ENCODE measurements around the gene FNBP1. TPM values are rescaled to one million over a fixed set of nuclear protein-coding genes. Genes with fewer than 3 reads are reported as not detected.
A peak's percentile ranks its signal among the peaks of the same experiment; 100 is the strongest.

FNBP1 gene
- total and polyA plus RNA-seq, 10 of the 15 experiments (the other 5 are each of a cell fraction or from before 2014, with no cell fraction given): 64.5 to 353 (median 179) TPM

DNA sequence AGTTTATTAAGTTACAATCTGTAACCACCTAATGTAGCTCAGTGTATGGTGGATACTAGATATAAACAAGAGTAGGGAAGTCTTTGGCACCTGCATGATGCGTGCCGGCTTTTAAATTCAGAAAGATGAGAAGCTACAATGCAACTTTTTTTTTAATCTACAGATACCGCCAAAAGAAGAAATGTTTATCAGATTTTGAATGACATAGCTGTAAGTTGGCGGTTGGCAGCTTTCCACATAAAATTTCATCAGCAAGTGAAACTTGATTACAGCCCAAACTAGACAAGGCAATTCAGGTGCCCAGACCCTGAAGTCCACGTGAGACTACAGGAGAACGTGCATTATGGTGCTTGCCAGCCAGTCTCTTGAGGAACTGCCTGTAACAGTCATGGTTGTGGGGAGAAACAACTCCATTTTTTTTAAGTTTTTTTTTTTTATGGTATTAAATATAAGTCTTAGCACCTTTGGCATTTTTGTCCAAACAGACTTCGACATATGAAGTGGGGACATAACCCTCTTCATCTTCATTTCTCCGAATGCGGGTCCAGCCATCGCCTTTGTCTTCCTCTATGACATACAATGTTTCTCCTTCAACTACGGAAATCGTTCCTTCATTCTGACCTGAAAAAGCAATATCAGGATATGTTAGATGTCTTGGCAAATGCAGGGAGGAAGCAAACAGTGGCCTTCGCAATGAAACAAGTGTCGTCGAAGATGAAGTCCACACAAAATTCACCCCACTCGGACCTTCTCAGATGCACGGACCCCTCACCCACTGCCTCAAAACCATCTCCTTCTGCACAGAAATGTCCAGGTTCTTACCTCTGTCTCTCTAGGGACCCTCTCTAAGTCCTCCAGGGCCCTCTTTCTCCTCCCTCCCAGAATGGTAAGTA, 147.4 kb downstream of the FNBP1 start:
- H3K79me2 ChIP-seq (ENCODE audit: control insufficient read depth, insufficient read depth, low read length): peaks cover 40% of the 10 kb centered on the region
- H3K4me1 ChIP-seq (ENCODE audit: control insufficient read depth, insufficient read depth, low read length): peaks cover 83% of the 10 kb centered on the region
- RAD21 ChIA-PET (ENCODE audit: unreplicated experiment): interaction anchor here (1.2 kb wide), 1 partner anchor 37 kb away, joined by 6 read pairs; no protein-coding TSS in a partner anchor
- H3K27ac ChIP-seq (ENCODE audit: control insufficient read depth, insufficient read depth): no peak overlapping the region
- H2AFZ ChIP-seq (ENCODE audit: control insufficient read depth, low read depth, low read length): no peak overlapping the region
- intact Hi-C loops (cut with micrococcal nuclease; ENCODE audit: unreplicated experiment): no loop called here
- in situ Hi-C loops (cut with MboI): no loop called here
- no peaks in the 10 kb centered on the region for H3K27me3 ChIP-seq (replicated peaks in 1 of 2; ENCODE audit: control insufficient read depth in 2 of 2, insufficient read depth in 2 of 2, low read length in 1 of 2)
- TSS peak; percentile 33 for BruUV-seq (replicated peaks)
- SMC1A ChIA-PET (ENCODE audit: uncharacterized antibody, unreplicated experiment): interaction anchor here (0.6 to 1.1 kb wide), 2 partner anchors 36 to 69 kb away, joined by 4 read pairs; no protein-coding TSS in a partner anchor
- H3K4me3 ChIP-seq: no peak overlapping the region
- FAIRE-seq (no peak), DNase-seq (ENCODE audit: low read depth, low spot score) (no peak), ATAC-seq (no peak)
- peaks cover 20 to 62% of the 10 kb centered on the region in 2 experiments for H3K36me3 ChIP-seq (ENCODE audit: control insufficient read depth in 2 of 2, insufficient read depth in 2 of 2, low read length in 1 of 2)
- 94% methylated on average over 17 of the region's 17 CpGs for WGBS (ENCODE audit: insufficient coverage, insufficient replicate concordance, low lambda C conversion rate, missing lambda C conversion rate)
- TF ChIP-seq, protein P1, sequence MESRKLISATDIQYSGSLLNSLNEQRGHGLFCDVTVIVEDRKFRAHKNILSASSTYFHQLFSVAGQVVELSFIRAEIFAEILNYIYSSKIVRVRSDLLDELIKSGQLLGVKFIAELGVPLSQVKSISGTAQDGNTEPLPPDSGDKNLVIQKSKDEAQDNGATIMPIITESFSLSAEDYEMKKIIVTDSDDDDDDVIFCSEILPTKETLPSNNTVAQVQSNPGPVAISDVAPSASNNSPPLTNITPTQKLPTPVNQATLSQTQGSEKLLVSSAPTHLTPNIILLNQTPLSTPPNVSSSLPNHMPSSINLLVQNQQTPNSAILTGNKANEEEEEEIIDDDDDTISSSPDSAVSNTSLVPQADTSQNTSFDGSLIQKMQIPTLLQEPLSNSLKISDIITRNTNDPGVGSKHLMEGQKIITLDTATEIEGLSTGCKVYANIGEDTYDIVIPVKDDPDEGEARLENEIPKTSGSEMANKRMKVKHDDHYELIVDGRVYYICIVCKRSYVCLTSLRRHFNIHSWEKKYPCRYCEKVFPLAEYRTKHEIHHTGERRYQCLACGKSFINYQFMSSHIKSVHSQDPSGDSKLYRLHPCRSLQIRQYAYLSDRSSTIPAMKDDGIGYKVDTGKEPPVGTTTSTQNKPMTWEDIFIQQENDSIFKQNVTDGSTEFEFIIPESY (IDR thresholded peaks at IDR 0.05): 0 out of 2 replicates have a peak, but pooled peaks have one; percentile 28
- TF ChIP-seq CHD1 (IDR thresholded peaks at IDR 0.05; ENCODE audit: low read depth, low read length) (no peak), SP1 (IDR thresholded peaks at IDR 0.05; ENCODE audit: low read depth, low read length) (no peak), POLR2A (IDR thresholded peaks at IDR 0.05; ENCODE audit: low read depth, low read length) (peak; percentile 43; the same call in 1 of the 2 replicates), POLR2AphosphoS5 (IDR thresholded peaks at IDR 0.05; ENCODE audit: low read length) (peak; percentile 30; the same call in 1 of the 2 replicates)
- CTCF ChIA-PET: interaction anchor here (0.6 to 1.5 kb wide), 2 partner anchors 10 to 165 kb away, joined by 3 to 8 read pairs; no protein-coding TSS in a partner anchor
- no peak overlapping the region for H3K9ac ChIP-seq (ENCODE audit: control insufficient read depth, insufficient read depth, low read length)
- H3K9me3 ChIP-seq (replicated peaks; ENCODE audit: control insufficient read depth, insufficient read depth, low read length): no peaks in the 10 kb centered on the region; the same call in 2 of the 3 replicates
- H4K20me1 ChIP-seq (ENCODE audit: control insufficient read depth, insufficient read depth): no peaks in the 10 kb centered on the region
- no peak overlapping the region for H3K4me2 ChIP-seq (ENCODE audit: control insufficient read depth, insufficient read depth)
- POLR2A ChIA-PET: interaction anchor here (1.2 kb wide), 1 partner anchor 9 kb away, joined by 3 read pairs; no protein-coding TSS in a partner anchor
